HG02852 (cell line): ENCODE data around the gene ATP2A3.

Source experiments
- ATAC-seq: cut with Tn5 transposase; IDR thresholded peaks from one replicate; pipeline ENCODE4 v1.9.1; 2021; ENCODE audit warnings: mild to moderate bottlenecking, moderate library complexity; ENCODE audit not compliant: unreplicated experiment

Gene ATP2A3

DNA sequence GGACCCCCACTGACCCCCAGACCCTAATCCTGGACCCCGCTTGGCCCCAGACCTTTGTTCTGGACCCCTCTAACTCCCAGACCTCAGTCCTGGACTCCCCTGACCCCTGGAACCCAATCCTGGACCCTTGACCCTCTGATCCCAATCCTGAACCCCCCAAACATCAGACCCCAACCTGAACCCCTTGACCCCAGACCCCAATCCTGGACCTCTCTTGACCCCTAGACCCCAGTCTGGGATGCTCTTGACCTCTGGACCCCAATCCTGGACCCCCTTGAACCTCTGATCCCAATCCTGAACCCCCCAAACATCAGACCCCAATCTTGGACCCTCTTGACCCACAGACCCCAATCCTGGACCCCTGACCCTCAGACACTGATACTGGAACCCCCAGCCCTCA, 34.5 kb downstream of the ATP2A3 start:
- no peak for ATAC-seq

GRCh38 chr17:3929181-3929580, 35.1 kb downstream of the ATP2A3 start:
- ATAC-seq, result no peak

GRCh38 chr17:3928406-3928805, 35.8 kb downstream of the ATP2A3 start:
- ATAC-seq, result no peak

DNA sequence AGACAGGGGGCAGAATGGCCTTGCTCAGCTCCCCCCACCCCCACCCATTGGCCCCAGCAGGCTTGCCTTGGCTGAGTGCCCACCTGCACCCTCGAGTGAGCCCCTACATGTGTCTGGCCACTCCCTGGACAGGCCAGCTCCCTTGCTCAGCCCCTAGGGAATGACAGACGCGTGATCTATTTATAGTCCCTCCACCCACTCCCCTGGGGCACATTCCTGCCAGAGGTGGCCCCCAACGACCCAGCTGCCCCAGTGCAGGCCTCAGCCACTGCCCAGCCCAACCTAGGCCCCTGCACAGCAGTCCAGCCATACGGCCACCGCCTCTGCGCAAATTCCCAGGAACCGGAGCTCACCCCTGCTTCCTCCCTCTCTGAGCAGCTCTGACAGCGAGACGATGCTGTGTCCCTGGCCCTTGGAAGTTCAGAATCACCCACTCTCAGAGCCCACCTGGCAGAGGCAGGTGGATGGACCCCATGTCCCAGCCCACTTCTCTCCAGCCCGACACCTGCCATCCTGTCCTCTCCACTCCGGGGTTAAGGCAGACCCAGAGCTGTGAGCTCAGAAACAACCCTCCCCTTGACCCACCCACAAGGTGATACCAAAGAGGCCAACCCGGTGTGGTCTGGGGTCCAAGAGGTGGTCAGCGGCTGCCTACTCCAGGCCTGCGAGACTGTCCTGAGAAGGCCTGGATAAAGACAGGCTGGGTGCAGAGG, 36.5 kb downstream of the ATP2A3 start:
- no peak for ATAC-seq

DNA sequence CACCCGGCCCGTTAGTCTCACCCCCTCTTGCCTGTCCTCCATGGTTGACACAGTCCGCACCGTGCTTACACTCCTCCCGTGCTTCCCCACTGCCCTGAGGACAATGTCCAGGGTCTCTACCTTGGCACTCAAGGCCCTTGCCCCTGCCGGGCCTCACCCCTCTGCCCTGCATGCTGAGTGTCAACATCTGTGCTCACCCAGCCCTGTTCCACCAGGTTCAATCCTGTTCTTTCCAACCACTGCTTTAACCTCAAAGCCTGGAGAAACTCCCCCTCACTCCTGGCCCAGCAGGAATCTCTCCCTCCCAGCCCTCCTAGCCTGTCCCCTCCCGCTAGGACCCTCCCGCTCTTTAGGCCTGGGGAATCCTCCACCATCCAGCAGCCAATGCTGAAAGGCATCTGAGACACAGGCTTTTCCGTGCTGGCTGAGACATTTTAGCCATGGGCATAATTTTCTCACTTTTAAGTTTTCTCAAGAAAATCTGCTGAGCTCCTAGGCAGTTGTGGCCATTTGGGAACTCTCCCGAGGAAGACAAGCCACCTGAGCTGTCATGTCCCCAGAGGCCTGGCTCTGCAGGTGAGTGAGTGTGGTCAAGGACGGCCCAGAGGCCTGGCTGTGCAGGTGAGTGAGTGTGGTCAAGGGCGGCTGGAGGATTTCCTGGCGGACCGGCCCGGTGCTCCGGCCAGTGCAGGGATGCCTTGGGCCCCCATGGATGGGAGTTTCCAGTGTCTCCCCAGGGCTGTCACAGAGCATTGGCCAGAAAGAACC, 37.2 kb downstream of the ATP2A3 start:
- no peak for ATAC-seq

- ATAC-seq, result no peak
Measured at GRCh38 chr17:3925684-3926485, 38.4 kb downstream of the ATP2A3 start.

DNA sequence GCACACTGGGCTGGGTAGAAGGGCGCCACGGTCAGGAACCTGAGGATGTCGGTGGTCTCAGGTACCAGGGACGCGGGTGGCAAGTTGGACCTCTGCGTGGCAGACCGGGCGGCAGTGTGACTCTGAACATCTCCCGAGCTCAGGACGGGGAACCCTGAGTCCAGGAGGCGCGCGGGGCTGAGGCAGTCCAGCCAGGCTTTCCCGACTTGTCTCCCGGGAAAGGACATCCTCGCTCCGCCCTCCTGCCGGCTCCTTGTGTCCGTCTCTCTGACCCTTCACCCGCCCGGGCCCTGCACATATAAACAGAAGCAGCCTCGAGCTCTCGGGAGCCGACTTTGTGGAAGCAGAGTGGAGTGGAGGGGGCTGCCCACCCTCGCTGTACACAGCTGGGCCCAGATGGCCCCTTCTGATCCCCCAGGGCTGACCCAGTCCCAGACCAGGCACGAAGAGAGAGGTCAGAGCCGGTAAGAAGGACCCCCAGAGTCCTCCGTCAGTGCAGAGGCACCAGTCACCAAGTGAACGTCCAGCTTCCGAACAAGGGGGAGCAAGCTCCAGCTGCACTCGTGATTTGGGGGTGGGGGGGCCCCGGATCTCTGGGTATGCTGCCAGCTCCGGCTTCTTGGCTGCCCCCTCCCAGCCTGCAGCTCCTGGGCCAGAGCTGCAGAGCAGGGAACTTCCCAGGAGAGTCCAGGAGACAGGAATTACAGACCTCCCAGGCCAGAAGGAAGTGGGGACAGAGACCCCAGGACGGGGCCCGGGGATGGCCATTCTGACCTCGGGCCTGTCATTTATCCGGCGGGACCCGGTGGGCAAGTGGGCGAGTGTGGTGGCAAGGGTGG, 39.5 kb downstream of the ATP2A3 start:
- ATAC-seq, result no peak

DNA sequence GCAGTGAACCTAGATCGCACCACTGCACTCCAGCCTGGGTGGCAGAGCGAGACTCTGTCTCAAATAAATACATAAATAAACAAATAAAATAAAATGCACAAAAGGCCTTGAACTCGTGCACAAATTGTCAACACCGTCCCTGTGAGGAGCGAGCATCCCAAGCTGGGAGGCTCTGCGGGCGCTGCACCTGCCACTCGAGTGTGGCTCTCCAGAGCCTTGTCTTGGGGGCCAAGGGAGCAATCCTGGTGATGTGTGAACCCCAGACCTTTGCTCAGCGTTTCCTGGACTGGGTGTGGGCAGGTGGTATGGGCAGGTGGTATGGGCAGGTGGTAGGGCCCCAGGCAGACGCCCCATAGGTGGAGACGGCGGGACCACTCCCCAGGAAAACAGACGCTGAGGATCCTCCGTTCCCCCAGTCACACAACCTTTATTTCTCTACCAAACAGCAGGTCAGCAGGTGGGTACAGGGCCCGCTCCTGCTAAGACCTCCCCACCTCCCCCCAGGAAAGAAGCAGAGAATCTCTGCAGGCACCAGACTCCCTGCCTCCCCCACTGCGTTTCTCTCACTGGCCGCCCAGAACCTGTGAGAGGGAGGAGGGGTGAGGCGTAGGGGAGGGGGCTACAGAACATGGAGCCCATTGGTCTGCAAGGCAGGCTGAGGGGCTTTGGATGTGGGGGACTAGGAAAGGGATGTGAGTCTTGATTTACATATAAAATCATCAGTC, 40.6 kb downstream of the ATP2A3 start:
- no peak for ATAC-seq

GRCh38 chr17:3922765-3923164, 41.5 kb downstream of the ATP2A3 start:
- ATAC-seq, result no peak

GRCh38 chr17:3921502-3922319, 42.5 kb downstream of the ATP2A3 start:
- no peak for ATAC-seq

DNA sequence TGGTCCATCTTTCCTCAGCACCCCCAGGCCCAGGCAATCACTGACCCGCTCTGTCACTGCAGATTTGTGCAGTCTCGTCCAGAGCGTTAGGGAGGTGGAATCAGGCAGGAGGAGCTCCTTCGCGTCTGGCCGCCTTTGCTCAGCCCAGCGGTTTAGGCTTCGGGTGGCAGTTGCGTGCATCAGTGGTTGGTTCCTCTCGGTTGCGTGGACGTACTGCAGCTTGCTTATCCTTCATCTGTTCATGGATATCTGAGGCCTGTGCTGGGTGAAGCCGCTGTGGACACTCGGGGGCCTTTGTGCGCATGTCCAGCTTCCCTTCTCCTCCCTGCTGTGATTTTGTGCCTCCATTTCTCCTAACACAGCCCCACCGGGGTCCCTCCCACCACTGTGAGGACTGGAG, 43.2 kb downstream of the ATP2A3 start:
- ATAC-seq, result no peak

- no peak for ATAC-seq
Measured at GRCh38 chr17:3919123-3919624, 45.1 kb downstream of the ATP2A3 start.

DNA sequence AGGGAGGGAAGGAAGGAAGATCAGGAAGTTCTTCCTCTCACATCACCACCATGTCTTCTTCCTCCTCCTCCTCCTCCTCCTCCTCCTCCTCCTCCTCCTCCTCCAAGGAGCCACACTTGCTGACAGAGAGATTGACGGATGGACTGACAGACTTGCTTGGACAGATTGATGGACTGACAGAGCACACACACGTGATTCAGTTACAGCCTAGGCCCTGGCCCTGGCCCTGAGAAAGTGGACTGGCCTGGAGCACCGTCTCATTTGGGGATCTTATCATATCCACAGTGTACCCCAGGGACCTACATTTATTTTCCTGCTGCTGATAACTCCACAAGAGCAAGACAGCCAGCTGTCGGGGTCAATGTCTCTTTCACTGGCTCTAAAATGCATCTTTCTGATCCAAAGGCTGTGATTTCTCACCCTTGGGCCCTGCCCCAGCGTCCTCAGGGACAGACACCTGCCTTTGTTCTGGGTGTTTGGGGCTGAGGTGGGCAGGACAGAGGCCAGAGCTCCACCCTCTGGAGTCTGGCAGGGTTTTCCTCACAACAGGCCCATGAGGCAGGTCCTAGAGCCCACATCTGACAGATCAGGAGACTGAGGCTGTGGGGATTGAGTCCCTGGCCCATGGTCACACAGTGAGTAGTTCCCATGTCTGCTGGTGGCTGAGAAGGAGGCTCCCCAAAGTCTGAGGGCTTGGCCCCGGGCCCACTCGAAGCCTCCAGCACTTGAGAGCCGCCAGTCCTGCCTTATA, 45.7 kb downstream of the ATP2A3 start:
- ATAC-seq, result no peak

DNA sequence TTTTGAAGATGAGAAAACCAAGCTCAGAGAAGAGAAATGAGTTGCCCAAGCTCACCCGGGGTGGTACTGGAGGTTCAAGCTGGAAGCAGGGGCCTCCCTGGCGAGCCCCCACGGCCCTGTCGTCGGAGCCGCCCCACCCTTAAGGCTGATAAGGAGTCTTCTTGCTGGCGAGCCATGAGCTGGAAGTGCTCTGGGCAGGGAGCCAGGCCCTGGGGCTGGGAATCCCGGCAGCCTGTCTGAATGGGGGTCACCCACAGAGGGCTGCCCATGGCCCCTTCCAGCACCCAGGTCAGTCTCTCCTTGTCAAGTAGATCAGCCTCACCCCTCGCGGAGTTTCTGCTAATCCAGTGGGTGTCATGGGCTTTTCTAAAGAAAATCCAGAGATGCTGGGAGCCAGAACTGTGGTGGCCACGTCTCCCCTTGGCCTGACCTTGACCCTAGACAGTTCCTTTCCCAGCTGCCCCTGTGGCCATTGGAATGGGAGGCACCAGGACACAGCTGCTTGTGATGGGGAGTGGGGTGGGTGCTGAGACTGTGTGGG, 46.8 kb downstream of the ATP2A3 start:
- no peak for ATAC-seq

GRCh38 chr17:3916825-3917224, 47.4 kb downstream of the ATP2A3 start:
- ATAC-seq, result no peak

GRCh38 chr17:3915995-3916696, 48.1 kb downstream of the ATP2A3 start, which contains the start of gene P2RX1:
Gene P2RX1, minus strand, starts transcription at chr17:3916465. Its CDS starts 240 bp downstream, at chr17:3916225.
- no peak for ATAC-seq

- no peak for ATAC-seq
Measured at GRCh38 chr17:3915581-3915994, 48.6 kb downstream of the ATP2A3 start.
